ENCODE data around the gene STAG3. TPM values are rescaled to one million over a fixed set of nuclear protein-coding genes. Genes with fewer than 3 reads are reported as not detected.

STAG3 gene
- total RNA-seq, 4 donors from 2014 or later = 0.13 to 0.92 (median 0.50) TPM; not detected in 1

DNA sequence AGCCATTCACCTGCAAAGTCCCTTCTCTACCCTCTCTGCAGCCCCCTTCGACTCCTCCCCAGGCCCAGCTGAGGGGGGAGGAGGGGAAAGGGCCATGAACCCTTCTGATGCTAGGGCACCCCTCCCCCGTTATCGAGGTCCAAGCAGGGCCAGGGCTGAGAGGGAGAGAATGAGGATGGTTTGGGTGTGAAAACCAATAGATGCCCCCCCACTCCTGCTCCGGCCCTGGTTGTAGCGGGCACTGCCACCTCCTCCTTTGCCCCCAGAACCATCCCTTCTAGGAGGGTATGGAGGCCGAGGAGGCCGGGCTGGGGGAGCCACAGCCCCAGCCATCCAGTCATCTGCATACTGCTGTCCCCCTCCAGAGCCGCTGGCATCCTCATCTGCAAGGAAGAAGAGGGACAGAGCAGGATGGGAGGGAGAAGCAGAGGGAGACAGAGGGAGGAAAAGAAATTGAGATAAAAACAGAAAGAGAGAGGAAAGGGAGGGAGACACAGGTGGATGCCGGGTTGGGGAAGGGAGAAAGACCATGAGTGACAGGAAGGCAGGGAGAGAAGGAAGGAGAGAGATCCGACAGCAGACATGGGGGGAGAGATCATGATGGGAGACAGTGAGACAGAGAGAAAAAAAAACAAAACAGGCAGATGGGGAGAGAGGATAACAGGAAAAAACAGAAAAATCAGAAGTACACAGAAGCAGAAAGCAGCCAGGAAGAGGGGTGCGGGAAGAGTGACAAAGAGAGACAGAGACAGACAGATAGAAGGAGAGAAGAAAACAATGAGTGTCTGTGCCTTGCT is 7.4 kb upstream of the STAG3 start:
- intact Hi-C loops (cut with DNase I) = no loop called here
- H3K4me3 ChIP-seq = no peak overlapping the region

DNA sequence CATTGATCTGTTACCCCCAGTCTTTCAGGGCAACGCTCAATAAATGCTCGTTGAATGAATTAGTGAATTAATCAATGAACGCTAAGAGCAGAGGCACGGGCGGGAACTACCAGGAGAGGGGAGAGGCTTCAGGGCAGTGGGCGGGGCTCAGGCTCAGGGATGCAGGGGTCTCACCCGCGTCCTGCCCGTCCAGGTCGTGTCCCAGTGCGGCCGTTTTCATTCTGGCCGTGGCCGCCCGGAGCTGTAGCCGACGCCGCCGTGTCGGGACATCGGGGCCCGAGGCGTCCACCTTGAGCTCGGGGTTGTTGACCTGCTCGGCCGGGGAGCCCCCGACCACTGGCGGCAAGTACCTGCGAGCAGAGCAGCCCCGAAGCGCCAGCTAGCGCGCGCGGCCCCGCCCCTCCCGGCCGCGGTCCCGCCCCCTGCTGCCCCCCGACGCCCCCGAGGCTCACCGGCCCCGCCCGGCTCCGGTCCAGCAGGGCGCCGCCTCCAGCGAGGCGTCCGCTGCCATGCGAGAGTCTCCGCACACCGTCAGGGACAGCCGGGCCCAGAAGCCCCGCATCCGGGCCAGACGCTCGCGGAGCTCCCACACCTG is 6.5 kb upstream of the STAG3 start:
- Histone ChIP-seq H3K4me3 (peak overlapping the region; percentile 53 to 64 (median 54)), H3K27me3 (peaks cover 0 to 31% (median 7%) of the 10 kb centered on the region in 4 donors), H3K4me1 (peaks cover 13 to 47% (median 39%) of the 10 kb centered on the region in 4 donors), H3K36me3 (no peaks in the 10 kb centered on the region), H3K9me3 (no peaks in the 10 kb centered on the region), H3K27ac (replicated peaks in 1 of 4) (no peak overlapping the region)
- no peak for DNase-seq (ENCODE audit: extremely low spot score)
- intact Hi-C loops (cut with DNase I) = no loop called here
- 22% methylated on average over 18 of the region's 61 CpGs for WGBS
- TF ChIP-seq POLR2A (IDR thresholded peaks at IDR 0.05; ENCODE audit: low read depth) (no peak), POLR2AphosphoS5 (IDR thresholded peaks at IDR 0.05) (no peak), EP300 (IDR thresholded peaks at IDR 0.05) (no peak)
- TF ChIP-seq, protein P1, sequence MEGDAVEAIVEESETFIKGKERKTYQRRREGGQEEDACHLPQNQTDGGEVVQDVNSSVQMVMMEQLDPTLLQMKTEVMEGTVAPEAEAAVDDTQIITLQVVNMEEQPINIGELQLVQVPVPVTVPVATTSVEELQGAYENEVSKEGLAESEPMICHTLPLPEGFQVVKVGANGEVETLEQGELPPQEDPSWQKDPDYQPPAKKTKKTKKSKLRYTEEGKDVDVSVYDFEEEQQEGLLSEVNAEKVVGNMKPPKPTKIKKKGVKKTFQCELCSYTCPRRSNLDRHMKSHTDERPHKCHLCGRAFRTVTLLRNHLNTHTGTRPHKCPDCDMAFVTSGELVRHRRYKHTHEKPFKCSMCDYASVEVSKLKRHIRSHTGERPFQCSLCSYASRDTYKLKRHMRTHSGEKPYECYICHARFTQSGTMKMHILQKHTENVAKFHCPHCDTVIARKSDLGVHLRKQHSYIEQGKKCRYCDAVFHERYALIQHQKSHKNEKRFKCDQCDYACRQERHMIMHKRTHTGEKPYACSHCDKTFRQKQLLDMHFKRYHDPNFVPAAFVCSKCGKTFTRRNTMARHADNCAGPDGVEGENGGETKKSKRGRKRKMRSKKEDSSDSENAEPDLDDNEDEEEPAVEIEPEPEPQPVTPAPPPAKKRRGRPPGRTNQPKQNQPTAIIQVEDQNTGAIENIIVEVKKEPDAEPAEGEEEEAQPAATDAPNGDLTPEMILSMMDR (IDR thresholded peaks at IDR 0.05) = no peak

More for the DNA sequence above, 7.4 kb upstream of the STAG3 start:
- Histone ChIP-seq H3K9me3 (no peaks in the 10 kb centered on the region), H3K4me1 (peaks cover 13 to 45% (median 38%) of the 10 kb centered on the region in 4 donors), H3K27ac (replicated peaks in 1 of 4) (no peak overlapping the region), H3K27me3 (peaks cover 0 to 31% (median 7%) of the 10 kb centered on the region in 4 donors), H3K36me3 (no peaks in the 10 kb centered on the region)
- 86% methylated on average over 9 of the region's 11 CpGs for WGBS
- DNase-seq (ENCODE audit: extremely low spot score) = no peak
- TF ChIP-seq EP300 (IDR thresholded peaks at IDR 0.05) (no peak), POLR2A (IDR thresholded peaks at IDR 0.05; ENCODE audit: low read depth) (no peak), POLR2AphosphoS5 (IDR thresholded peaks at IDR 0.05) (no peak)
- TF ChIP-seq, protein P1 (IDR thresholded peaks at IDR 0.05) = no peak

DNA sequence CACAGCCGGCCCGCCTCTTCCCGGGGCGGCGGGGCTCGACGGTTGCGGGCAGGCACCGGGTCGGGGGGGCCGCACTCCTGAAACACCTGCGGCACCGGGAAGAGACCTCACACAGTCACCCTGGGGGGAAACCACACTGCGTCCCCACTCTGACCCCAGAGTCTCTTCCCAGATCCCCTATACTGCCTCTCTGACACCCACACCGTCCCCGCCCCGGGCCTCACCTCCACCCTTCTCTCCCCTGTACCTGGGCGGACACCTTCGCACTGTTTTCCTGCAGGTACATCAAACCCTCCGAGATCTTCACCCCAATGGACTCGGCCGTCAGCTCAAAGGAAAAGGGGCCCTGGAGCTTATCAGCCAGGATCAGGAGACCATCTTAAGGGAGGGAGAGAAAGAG is 5.9 kb upstream of the STAG3 start:
- TF ChIP-seq POLR2A (IDR thresholded peaks at IDR 0.05; ENCODE audit: low read depth) = no peak
- TF ChIP-seq EP300 (IDR thresholded peaks at IDR 0.05) = no peak
- no peak for TF ChIP-seq POLR2AphosphoS5 (IDR thresholded peaks at IDR 0.05)
- TF ChIP-seq, protein P1 (IDR thresholded peaks at IDR 0.05) = no peak
- 62% methylated on average over 9 of the region's 22 CpGs for WGBS
- Histone ChIP-seq H3K4me1 (peaks cover 16 to 47% (median 39%) of the 10 kb centered on the region in 4 donors), H3K4me3 (peak overlapping the region; percentile 53 to 64 (median 54)), H3K9me3 (no peaks in the 10 kb centered on the region), H3K27me3 (peaks cover 0 to 24% (median 7%) of the 10 kb centered on the region in 4 donors), H3K27ac (replicated peaks in 1 of 4) (no peak overlapping the region), H3K36me3 (no peaks in the 10 kb centered on the region)
- intact Hi-C loops (cut with DNase I) = no loop called here
- no peak for DNase-seq (ENCODE audit: extremely low spot score)

DNA sequence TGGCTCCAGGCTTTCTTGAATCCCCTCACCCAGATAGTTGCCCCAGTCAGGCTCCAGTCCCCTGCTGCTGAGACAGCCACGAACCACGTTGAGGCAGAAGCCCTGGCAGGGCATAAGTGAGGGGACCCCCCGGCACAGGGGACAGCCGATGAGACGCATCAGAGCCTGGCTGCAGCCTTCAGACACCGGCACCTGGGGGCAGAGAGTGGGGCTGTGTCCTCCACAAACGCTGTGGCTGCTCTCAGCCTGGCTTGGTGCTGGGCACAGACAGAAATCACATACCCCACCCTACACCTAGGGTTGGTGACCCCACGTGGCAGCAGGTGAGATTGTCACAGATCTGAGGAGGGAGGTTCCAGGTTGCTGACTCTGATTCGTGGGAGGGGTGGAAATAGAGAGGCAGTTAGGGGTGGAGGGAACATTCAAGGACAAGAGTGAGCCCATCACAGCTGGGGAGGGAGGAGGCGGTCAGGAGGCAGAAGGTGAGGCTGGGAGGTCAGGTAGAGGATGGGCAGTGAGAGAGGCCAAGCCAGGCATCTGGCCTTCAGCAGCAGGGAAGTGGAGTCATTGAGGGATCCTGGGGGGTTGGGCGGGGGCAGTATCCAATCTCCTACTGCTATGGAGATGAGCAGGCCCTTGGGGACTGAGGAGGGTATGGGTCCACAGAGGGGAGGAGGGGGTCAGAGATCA is 3.8 kb upstream of the STAG3 start:
- Histone ChIP-seq H3K9me3 (no peaks in the 10 kb centered on the region), H3K4me1 (peaks cover 21 to 41% (median 34%) of the 10 kb centered on the region in 4 donors), H3K27ac (replicated peaks in 1 of 4) (no peak overlapping the region), H3K27me3 (peaks cover 0 to 22% (median 7%) of the 10 kb centered on the region in 4 donors), H3K4me3 (no peak overlapping the region), H3K36me3 (no peaks in the 10 kb centered on the region)
- intact Hi-C loops (cut with DNase I) = no loop called here
- no peak for TF ChIP-seq POLR2A (IDR thresholded peaks at IDR 0.05; ENCODE audit: low read depth)
- TF ChIP-seq, protein P1 (IDR thresholded peaks at IDR 0.05) = no peak
- no peak for TF ChIP-seq POLR2AphosphoS5 (IDR thresholded peaks at IDR 0.05)
- no peak for TF ChIP-seq EP300 (IDR thresholded peaks at IDR 0.05)
- 93% methylated on average over 6 of the region's 11 CpGs for WGBS
- DNase-seq (ENCODE audit: extremely low spot score) = no peak
